Peyer's patch (tissue), 4 donors: ENCODE data around the gene ASB15. TPM values are rescaled to one million over a fixed set of nuclear protein-coding genes. Genes with fewer than 3 reads are reported as not detected.

ENCODE experiments used
- DNase-seq, 3 donors: peaks; one replicate each; pipeline ENCODE4 v3.0.0-alpha.2; 2017 to 2019
- H3K27ac ChIP-seq, 4 donors: fragments of 200-600 bp; sonication (generic); one replicate each; pipeline ENCODE4 v1.5.1; 2016 to 2019
- H3K27me3 ChIP-seq, 2 donors: fragments of 200-600 bp; sonication (generic); one replicate each; pipeline ENCODE4 v1.5.1; 2019
- H3K36me3 ChIP-seq, 3 donors: fragments of 200-600 bp; sonication (generic); one replicate each; pipeline ENCODE4 v1.5.1; 2016 to 2019
- H3K4me1 ChIP-seq, 4 donors: fragments of 200-600 bp; sonication (generic); one replicate each; pipeline ENCODE4 v1.5.1; 2016 to 2019
- H3K4me3 ChIP-seq, 4 donors: fragments of 200-600 bp; sonication (generic); 1 replicate in 3 of 4; 2 replicates in 1 of 4; pipeline ENCODE4 v1.5.1; 2016 to 2019; ENCODE audit warnings: mild to moderate bottlenecking in 1 of 4
- H3K9me3 ChIP-seq, 4 donors: fragments of 200-600 bp; sonication (generic); one replicate each; pipeline ENCODE4 v1.5.1; 2016 to 2019; ENCODE audit warnings: mild to moderate bottlenecking in 1 of 4
- CTCF ChIP-seq, 6 experiments: fragments of 450-650 bp in 4 of 6; fragments of 200-600 bp in 2 of 6; sonication (generic) in 1 of 6; IDR thresholded peaks; one replicate each; pipeline ENCODE4 v1.5.1; 2017 to 2019; ENCODE audit warnings: antibody characterized with exemption in 6 of 6, mild to moderate bottlenecking in 3 of 6, moderate library complexity in 1 of 6
- POLR2A ChIP-seq, 2 donors: fragments of 450-650 bp; IDR thresholded peaks; one replicate each; pipeline ENCODE4 v1.5.1; 2017; ENCODE audit warnings: antibody characterized with exemption in 2 of 2, mild to moderate bottlenecking in 2 of 2, moderate library complexity in 2 of 2
- total RNA-seq, 4 donors: library from RNA; depleted of rRNA; stranded (reverse); fragments of >200 nt; gene quantifications; one replicate each; pipeline ENCODE4 v1.1.0, GENCODE V29; 2016

ASB15 gene
- total RNA-seq, 4 donors from 2014 or later, result not detected

- H3K4me3 ChIP-seq, result no peak overlapping the region
- H3K4me1 ChIP-seq, result peaks cover 0 to 8% (median 0%) of the 10 kb centered on the region in 4 donors
- no peak overlapping the region for H3K27ac ChIP-seq
- no peak for DNase-seq
- no peaks in the 10 kb centered on the region for H3K36me3 ChIP-seq
- H3K9me3 ChIP-seq, result no peaks in the 10 kb centered on the region
- TF ChIP-seq CTCF (IDR thresholded peaks at IDR 0.05) (no peak), POLR2A (IDR thresholded peaks at IDR 0.05) (no peak)
- H3K27me3 ChIP-seq, result no peaks in the 10 kb centered on the region
These were observed 55.1 kb downstream of the ASB15 start for GRCh38 chr7:123656544-123657303.

- H3K36me3 ChIP-seq, result no peaks in the 10 kb centered on the region
- no peak overlapping the region for H3K27ac ChIP-seq
- DNase-seq, result no peak
- no peaks in the 10 kb centered on the region for H3K9me3 ChIP-seq
- no peaks in the 10 kb centered on the region for H3K27me3 ChIP-seq
- H3K4me1 ChIP-seq, result peaks cover 0 to 8% (median 0%) of the 10 kb centered on the region in 4 donors
- TF ChIP-seq POLR2A (IDR thresholded peaks at IDR 0.05), result no peak
- TF ChIP-seq CTCF (IDR thresholded peaks at IDR 0.05), result no peak
- no peak overlapping the region for H3K4me3 ChIP-seq
These were observed 55.7 kb downstream of the ASB15 start for GRCh38 chr7:123657304-123657685.

- Histone ChIP-seq H3K4me3 (no peak overlapping the region), H3K27ac (no peak overlapping the region), H3K9me3 (no peaks in the 10 kb centered on the region), H3K4me1 (peaks cover 0 to 8% (median 0%) of the 10 kb centered on the region in 4 donors), H3K27me3 (no peaks in the 10 kb centered on the region), H3K36me3 (no peaks in the 10 kb centered on the region)
- DNase-seq, result no peak
- TF ChIP-seq CTCF (IDR thresholded peaks at IDR 0.05) (peak in 1 of 6 experiments; percentile 5), POLR2A (IDR thresholded peaks at IDR 0.05) (no peak)
These were observed 56.4 kb downstream of the ASB15 start for GRCh38 chr7:123658023-123658422.

GRCh38 chr7:123660514-123661354 lies 59.1 kb downstream of the ASB15 start:
- no peaks in the 10 kb centered on the region for H3K9me3 ChIP-seq
- H3K4me3 ChIP-seq, result no peak overlapping the region
- no peaks in the 10 kb centered on the region for H3K27me3 ChIP-seq
- no peak overlapping the region for H3K27ac ChIP-seq
- peaks cover 0 to 8% (median 0%) of the 10 kb centered on the region in 4 donors for H3K4me1 ChIP-seq
- H3K36me3 ChIP-seq, result no peaks in the 10 kb centered on the region
- TF ChIP-seq CTCF (IDR thresholded peaks at IDR 0.05), result no peak
- no peak for DNase-seq

- TF ChIP-seq POLR2A (IDR thresholded peaks at IDR 0.05) (no peak), CTCF (IDR thresholded peaks at IDR 0.05) (no peak)
- Histone ChIP-seq H3K27ac (no peak overlapping the region), H3K36me3 (no peaks in the 10 kb centered on the region), H3K9me3 (no peaks in the 10 kb centered on the region), H3K27me3 (no peaks in the 10 kb centered on the region), H3K4me1 (peaks cover 0 to 8% (median 0%) of the 10 kb centered on the region in 4 donors), H3K4me3 (no peak overlapping the region)
- DNase-seq, result no peak
These were observed 60.1 kb downstream of the ASB15 start for GRCh38 chr7:123661765-123662164.
